Left ventricle myocardium inferior (tissue), 1 donor: ENCODE data around the gene PWWP2B. TPM values are rescaled to one million over a fixed set of nuclear protein-coding genes. Genes with fewer than 3 reads are reported as not detected.

Experiments
- DNase-seq: peaks from one replicate; pipeline ENCODE4 v3.0.0-alpha.2; 2020
- H3K27ac ChIP-seq: fragments of 200-600 bp; replicated peaks from 2 replicates; pipeline ENCODE4 v1.8.0; 2021
- H3K27me3 ChIP-seq: fragments of 200-600 bp; 2 replicates; pipeline ENCODE4 v1.8.0; 2021; ENCODE audit warnings: low read depth
- H3K36me3 ChIP-seq: fragments of 200-600 bp; 2 replicates; pipeline ENCODE4 v1.8.0; 2021
- H3K4me1 ChIP-seq: fragments of 200-600 bp; 2 replicates; pipeline ENCODE4 v1.8.0; 2021
- H3K4me3 ChIP-seq: fragments of 200-600 bp; 2 replicates; pipeline ENCODE4 v1.8.0; 2021; ENCODE audit warnings: mild to moderate bottlenecking, moderate library complexity
- H3K9me3 ChIP-seq: fragments of 200-600 bp; replicated peaks from 2 replicates; pipeline ENCODE4 v1.8.0; 2021
- CTCF ChIP-seq: fragments of 200-600 bp; IDR thresholded peaks from 2 replicates; pipeline ENCODE4 v1.8.0; 2021; ENCODE audit warnings: antibody characterized with exemption, mild to moderate bottlenecking, borderline replicate concordance
- intact Hi-C: fragments of 100-400 bp; cut with micrococcal nuclease; formaldehyde crosslinking; loops from one replicate; pipeline ENCODE4 v1.11.0; 2022
- total RNA-seq: library from RNA; stranded (reverse); fragmentation: NEBNext Ultra II Directional; extraction: Animal tissue kit (Norgen Biotek cat#: 25700); gene quantifications from one replicate; pipeline ENCODE4 v1.2.1, GENCODE V29; 2021
- donor health status: DM: no; HTN: yes; CAD: no; lungs with severe emphysema.

Gene PWWP2B
- total RNA-seq, 1 donor from 2014 or later: 17.2 TPM

GRCh38 chr10:132390170-132390920 is 6.7 kb upstream of the PWWP2B start:
- TF ChIP-seq CTCF: no peak
- peaks cover 16% of the 10 kb centered on the region for H3K4me1 ChIP-seq
- intact Hi-C loops: loop anchor here (5.0 kb wide), 1 partner anchor 62 kb away; no protein-coding TSS in a partner anchor
- H3K9me3 ChIP-seq: no peaks in the 10 kb centered on the region
- peaks cover 10% of the 10 kb centered on the region for H3K27me3 ChIP-seq
- no peak overlapping the region for H3K4me3 ChIP-seq
- DNase-seq: no peak
- H3K27ac ChIP-seq: no peak overlapping the region
- H3K36me3 ChIP-seq: no peaks in the 10 kb centered on the region

- Histone ChIP-seq H3K9me3 (no peaks in the 10 kb centered on the region), H3K36me3 (no peaks in the 10 kb centered on the region), H3K27ac (no peak overlapping the region), H3K27me3 (peaks cover 10% of the 10 kb centered on the region), H3K4me1 (peaks cover 24% of the 10 kb centered on the region), H3K4me3 (no peak overlapping the region)
- DNase-seq: peak; percentile 7
- no peak for TF ChIP-seq CTCF
- intact Hi-C loops: loop anchor here (5.0 kb wide), 1 partner anchor 61 kb away; no protein-coding TSS in a partner anchor
Observed at GRCh38 chr10:132390921-132391675, 5.9 kb upstream of the PWWP2B start.

- no peak for DNase-seq
Observed at GRCh38 chr10:132391676-132392020, 5.4 kb upstream of the PWWP2B start.

GRCh38 chr10:132392184-132392800 is 4.7 kb upstream of the PWWP2B start:
- intact Hi-C loops: loop anchor here (5.0 kb wide), 1 partner anchor 60 kb away; no protein-coding TSS in a partner anchor
- DNase-seq: no peak
- Histone ChIP-seq H3K36me3 (no peaks in the 10 kb centered on the region), H3K27me3 (peaks cover 10% of the 10 kb centered on the region), H3K27ac (no peak overlapping the region), H3K9me3 (no peaks in the 10 kb centered on the region), H3K4me3 (no peak overlapping the region), H3K4me1 (peaks cover 29% of the 10 kb centered on the region)
- no peak for TF ChIP-seq CTCF

More at GRCh38 chr10:132391676-132392020, 5.4 kb upstream of the PWWP2B start:
- intact Hi-C loops: loop anchor here (5.0 kb wide), 1 partner anchor 61 kb away; no protein-coding TSS in a partner anchor
- no peak for TF ChIP-seq CTCF
- Histone ChIP-seq H3K9me3 (no peaks in the 10 kb centered on the region), H3K27ac (no peak overlapping the region), H3K4me1 (peaks cover 26% of the 10 kb centered on the region), H3K27me3 (peaks cover 10% of the 10 kb centered on the region), H3K36me3 (no peaks in the 10 kb centered on the region), H3K4me3 (no peak overlapping the region)
